HepG2 (cell line): ENCODE measurements around the gene SEC14L2. TPM values are rescaled to one million over a fixed set of nuclear protein-coding genes. Genes with fewer than 3 reads are reported as not detected.

Experiments used
- ATAC-seq: fragments of 200-7000 bp; cut with Tn5 transposase; 3 replicates; pipeline ENCODE4 v1.9.1; 2020; ENCODE audit warnings: mild to moderate bottlenecking, moderate library complexity
- BruUV-seq: library from RNA; stranded (reverse); fragments of 400-500 nt; replicated peaks from 2 replicates; lab custom pipeline; 2021; lab: Mats Ljungman, UMichigan
- CTCF ChIA-PET: fragments of 300-600 bp; formaldehyde crosslinking; extraction: SDS; loops from one replicate; lab custom pipeline; 2021; ENCODE audit warnings: low total read pairs, inconsistent platforms, low intra/inter-chr PET ratio; lab: Yijun Ruan, JAX
- POLR2A ChIA-PET: fragments of 350-600 bp; sonication (Branson Sonifier 250); formaldehyde crosslinking; loops from one replicate; lab custom pipeline; 2020; ENCODE audit warnings: antibody characterized with exemption, inconsistent platforms; lab: Yijun Ruan, JAX
- DNase-seq: peaks from one replicate; pipeline ENCODE4 v3.0.0-alpha.2; 2015; ENCODE audit warnings: low spot score
- FAIRE-seq: peaks from 3 replicates; lab custom pipeline; 2011; peaks lifted over from hg19 to GRCh38; lab: Jason Lieb, UNC
- H2AFZ ChIP-seq: one replicate; pipeline ENCODE4 v1.6.1; 2011; ENCODE audit warnings: low read length, inconsistent platforms
- H3K27ac ChIP-seq: fragments of 300-600 bp; 3 replicates; pipeline ENCODE4 v1.8.0; 2011; ENCODE audit warnings: mixed run types, mild to moderate bottlenecking, mixed read lengths, low read length, inconsistent platforms; ENCODE audit not compliant: insufficient read depth; ENCODE audit errors: extremely low read length
- H3K27me3 ChIP-seq, 2 experiments: fragments of 200-600 bp in 1 of 2; 2 replicates in 1 of 2; 3 replicates in 1 of 2; pipeline versions ENCODE4 v1.6.0 to v1.8.0; 2011; ENCODE audit warnings: low read length in 2 of 2, mild to moderate bottlenecking in 2 of 2, moderate library complexity in 2 of 2, inconsistent platforms in 1 of 2; ENCODE audit not compliant: insufficient read depth in 2 of 2, control insufficient read depth in 1 of 2
- H3K36me3 ChIP-seq, 2 experiments: fragments of 200-600 bp in 1 of 2; replicated peaks in 1 of 2; 2 replicates in 1 of 2; 3 replicates in 1 of 2; pipeline versions ENCODE4 v1.5.1 to v1.8.0; 2011; ENCODE audit warnings: low read length in 2 of 2, inconsistent platforms in 1 of 2; ENCODE audit not compliant: insufficient read depth in 2 of 2, control insufficient read depth in 1 of 2
- H3K4me1 ChIP-seq: 2 replicates; pipeline ENCODE4 v1.5.1; 2012; ENCODE audit warnings: low read length, inconsistent platforms; ENCODE audit not compliant: insufficient read depth
- H3K4me2 ChIP-seq: 2 replicates; pipeline ENCODE4 v1.6.0; 2011; ENCODE audit warnings: low read depth, low read length, inconsistent platforms
- H3K4me3 ChIP-seq, 3 experiments: fragments of 200-600 bp in 1 of 3; sonication (generic), shearing (Covaris generic) in 1 of 3; replicated peaks in 1 of 3; 2 replicates each; pipeline ENCODE4 v1.5.1; 2011 to 2016; ENCODE audit warnings: low read length in 3 of 3, inconsistent platforms in 2 of 3, low read depth in 2 of 3, mild to moderate bottlenecking in 2 of 3, control low read depth in 1 of 3, mixed read lengths in 1 of 3; ENCODE audit not compliant: insufficient read depth in 1 of 3
- H3K79me2 ChIP-seq: one replicate; pipeline ENCODE4 v1.6.1; 2011; ENCODE audit warnings: low read length, inconsistent platforms; ENCODE audit not compliant: insufficient read depth
- H3K9ac ChIP-seq: 2 replicates; pipeline ENCODE4 v1.6.0; 2011; ENCODE audit warnings: mild to moderate bottlenecking, low read depth, low read length, inconsistent platforms; ENCODE audit not compliant: insufficient read depth
- H3K9me3 ChIP-seq: 2 replicates; pipeline ENCODE4 v1.5.1; 2012; ENCODE audit warnings: mild to moderate bottlenecking, low read length
- H4K20me1 ChIP-seq: 2 replicates; pipeline ENCODE4 v1.6.0; 2011; ENCODE audit warnings: inconsistent platforms, mild to moderate bottlenecking, low read length, moderate library complexity; ENCODE audit not compliant: insufficient read depth
- CCAR2 ChIP-seq: fragments of 200-400 bp; formaldehyde crosslinking; optimal IDR thresholded peaks from 2 replicates; pipeline ENCODE3; 2018; ENCODE audit warnings: low read depth, mild to moderate bottlenecking, low read length, moderate library complexity
- CEBPB ChIP-seq: IDR thresholded peaks from 2 replicates; pipeline ENCODE4 v1.6.1; 2011; ENCODE audit warnings: low read depth, low read length, improper control_type of control experiment, borderline replicate concordance
- CENPX ChIP-seq: sonication (generic); formaldehyde crosslinking; IDR thresholded peaks from 2 replicates; pipeline ENCODE4 v1.9.0; 2021; ENCODE audit warnings: mild to moderate bottlenecking, missing genetic modification reagents, moderate library complexity
- FOXA3 ChIP-seq: IDR thresholded peaks from 2 replicates; pipeline ENCODE4 v1.6.1; 2016; ENCODE audit warnings: missing genetic modification reagents, missing compliant biosample characterization
- FOXO1 ChIP-seq: sonication (generic); formaldehyde crosslinking; IDR thresholded peaks from 2 replicates; pipeline ENCODE4 v1.4.0; 2020; ENCODE audit warnings: missing genetic modification reagents
- HNF4A ChIP-seq: sonication (generic); formaldehyde crosslinking; IDR thresholded peaks from 2 replicates; pipeline ENCODE4 v1.4.0; 2020; ENCODE audit warnings: missing genetic modification reagents
- ISX ChIP-seq: sonication (generic); formaldehyde crosslinking; conservative IDR thresholded peaks from 2 replicates; pipeline ENCODE4 v1.5.0; 2020; ENCODE audit warnings: missing genetic modification reagents
- KAT2B ChIP-seq: fragments of 150-350 bp; IDR thresholded peaks from 2 replicates; pipeline ENCODE4 v1.6.1; 2014; ENCODE audit warnings: low read depth, low read length, borderline replicate concordance
- SAP130 ChIP-seq: IDR thresholded peaks from 2 replicates; pipeline ENCODE4 v1.6.1; 2016; ENCODE audit warnings: low read depth
- TBX2 ChIP-seq: sonication (generic); formaldehyde crosslinking; IDR thresholded peaks from 2 replicates; pipeline ENCODE4 v1.5.0; 2020; ENCODE audit warnings: missing genetic modification reagents, mild to moderate bottlenecking, borderline replicate concordance
- ZNF318 ChIP-seq: sonication (generic); formaldehyde crosslinking; IDR thresholded peaks from 2 replicates; pipeline ENCODE4 v1.4.0; 2020; ENCODE audit warnings: mild to moderate bottlenecking, missing genetic modification reagents
- ZNF350 ChIP-seq: sonication (generic); formaldehyde crosslinking; IDR thresholded peaks from 2 replicates; pipeline ENCODE4 v1.4.0; 2020; ENCODE audit warnings: mild to moderate bottlenecking, low read depth, missing genetic modification reagents, borderline replicate concordance
- ZNF557 ChIP-seq: sonication (generic); formaldehyde crosslinking; IDR thresholded peaks from 2 replicates; pipeline ENCODE4 v1.4.0; 2020; ENCODE audit warnings: missing genetic modification reagents
- ZNF644 ChIP-seq: IDR thresholded peaks from 2 replicates; pipeline ENCODE4 v1.6.1; 2016; ENCODE audit warnings: low read depth
- ZNF652 ChIP-seq: IDR thresholded peaks from 2 replicates; pipeline ENCODE4 v1.6.1; 2016; ENCODE audit warnings: low read depth, borderline replicate concordance
- ZSCAN25 ChIP-seq: sonication (generic); formaldehyde crosslinking; IDR thresholded peaks from 2 replicates; pipeline ENCODE4 v1.8.0; 2022; ENCODE audit warnings: mild to moderate bottlenecking, missing genetic modification reagents
- WGBS: methylation state at CpG from one replicate; pipeline ENCODE4 v1.1.6; 2017; ENCODE audit warnings: low lambda C conversion rate; 5-methylcytosine and 5-hydroxymethylcytosine counted together
- in situ Hi-C: cut with HindIII; loops from 2 replicates; pipeline ENCODE4 v1.10.0; 2017; ENCODE audit warnings: low pct_unique_long_range_greater_than_20kb; ENCODE audit not compliant: extremely low pct_ligation_motif_present
- intact Hi-C: fragments of 100-400 bp; cut with micrococcal nuclease; formaldehyde crosslinking; loops from one replicate; pipeline ENCODE4 v1.10.0; 2022; ENCODE audit not compliant: unreplicated experiment
- polyA plus RNA-seq, 8 experiments: library from polyadenylated mRNA; depleted of rRNA in 3 of 8; stranded (reverse) in 7 of 8; unstranded in 1 of 8; fragments of >200 nt; fragmentation: Illumina TruSeq in 4 of 8; extraction: Trizol in 4 of 8; gene quantifications; 2 replicates each; pipeline versions ENCODE4 v1.2.1 to v1.2.3, GENCODE V29; 2011 to 2016; ENCODE audit warnings: low read depth in 4 of 8, missing spikeins in 1 of 8, mixed read lengths in 1 of 8; ENCODE audit not compliant: insufficient read depth in 1 of 8
- total RNA-seq, 5 experiments: library from RNA; depleted of rRNA; stranded (reverse); fragments of >200 nt; fragmentation: Illumina TruSeq; extraction: Trizol; gene quantifications; 2 replicates each; pipeline ENCODE4 v1.2.3, GENCODE V29; 2016; ENCODE audit warnings: low read depth in 1 of 5
- TF ChIP-seq, protein P1 (sequence below): sonication (generic); formaldehyde crosslinking; IDR thresholded peaks from 2 replicates; pipeline ENCODE4 v1.5.1; 2020; ENCODE audit warnings: missing genetic modification reagents, mild to moderate bottlenecking, borderline replicate concordance

SEC14L2 gene
- total and polyA plus RNA-seq, 2 of the 13 experiments (the other 11 are each of a cell fraction or from before 2014, with no cell fraction given): 4.1 to 5.1 TPM

- DNase-seq: peak; percentile 70
- peaks cover 7% of the 10 kb centered on the region for H3K79me2 ChIP-seq
- peak overlapping the region; percentile 37 for H3K4me2 ChIP-seq
- FAIRE-seq: no peak
- no peaks in the 10 kb centered on the region for H4K20me1 ChIP-seq
- H3K9me3 ChIP-seq: no peaks in the 10 kb centered on the region
- in situ Hi-C loops (no loop called here), intact Hi-C loops (no loop called here)
- POLR2A ChIA-PET: interaction anchor here (8.5 kb wide), 1 partner anchor 7 kb away, joined by 42 read pairs; no protein-coding TSS in a partner anchor
- H2AFZ ChIP-seq: no peak overlapping the region
- peaks cover 61% of the 10 kb centered on the region for H3K4me1 ChIP-seq
- no peak overlapping the region for H3K9ac ChIP-seq
- peaks cover 8 to 36% of the 10 kb centered on the region in 2 experiments for H3K36me3 ChIP-seq
- H3K27me3 ChIP-seq: no peaks in the 10 kb centered on the region
- BruUV-seq: no TSS peak
- CTCF ChIA-PET: no interaction called here
- peak; percentile 53 for ATAC-seq
- 0% methylated on average over 2 of the region's 2 CpGs for WGBS
- H3K4me3 ChIP-seq: no peak overlapping the region
- H3K27ac ChIP-seq: no peak overlapping the region
- no peak for TF ChIP-seq CCAR2
- TF ChIP-seq ZNF652 (CRISPR knock-in tag): peak; percentile 70; the same call in 1 of the 2 replicates
- TF ChIP-seq ZSCAN25: peak; percentile 89
- no peak for TF ChIP-seq ZNF557 (CRISPR knock-in tag)
- TF ChIP-seq CENPX: no peak
- no peak for TF ChIP-seq KAT2B
- TF ChIP-seq SAP130 (CRISPR knock-in tag): peak; percentile 31; the same call in 1 of the 2 replicates
- peak; percentile 61 for TF ChIP-seq ZNF644 (CRISPR knock-in tag)
- no peak for TF ChIP-seq ISX (CRISPR knock-in tag)
- no peak for TF ChIP-seq ZNF318 (CRISPR knock-in tag)
- 0 out of 2 replicates have a peak, but pooled peaks have one; percentile 17 for TF ChIP-seq TBX2 (CRISPR knock-in tag)
- TF ChIP-seq ZNF350: 0 out of 2 replicates have a peak, but pooled peaks have one; percentile 32
- TF ChIP-seq HNF4A (CRISPR knock-in tag): peak; percentile 68; the same call in 1 of the 2 replicates
- TF ChIP-seq FOXA3 (CRISPR knock-in tag): peak; percentile 11; the same call in 1 of the 2 replicates
- TF ChIP-seq FOXO1: peak; percentile 30; the same call in 1 of the 2 replicates
- TF ChIP-seq, protein P1, sequence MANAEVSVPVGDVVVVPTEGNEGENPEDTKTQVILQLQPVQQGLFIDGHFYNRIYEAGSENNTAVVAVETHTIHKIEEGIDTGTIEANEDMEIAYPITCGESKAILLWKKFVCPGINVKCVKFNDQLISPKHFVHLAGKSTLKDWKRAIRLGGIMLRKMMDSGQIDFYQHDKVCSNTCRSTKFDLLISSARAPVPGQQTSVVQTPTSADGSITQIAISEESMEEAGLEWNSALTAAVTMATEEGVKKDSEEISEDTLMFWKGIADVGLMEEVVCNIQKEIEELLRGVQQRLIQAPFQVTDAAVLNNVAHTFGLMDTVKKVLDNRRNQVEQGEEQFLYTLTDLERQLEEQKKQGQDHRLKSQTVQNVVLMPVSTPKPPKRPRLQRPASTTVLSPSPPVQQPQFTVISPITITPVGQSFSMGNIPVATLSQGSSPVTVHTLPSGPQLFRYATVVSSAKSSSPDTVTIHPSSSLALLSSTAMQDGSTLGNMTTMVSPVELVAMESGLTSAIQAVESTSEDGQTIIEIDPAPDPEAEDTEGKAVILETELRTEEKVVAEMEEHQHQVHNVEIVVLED (CRISPR knock-in tag): no peak
- TF ChIP-seq CEBPB: 0 out of 2 replicates have a peak, but pooled peaks have one; percentile 50
Observed at GRCh38 chr22:30416403-30416802, 19.6 kb downstream of the SEC14L2 start.
